ENCODE data around the gene LMF2.

Gene LMF2

GRCh38 chr22:50489363-50490243 is 17.9 kb downstream of the LMF2 start:
- CTCF ChIA-PET = no interaction called here
- POLR2A ChIA-PET = no interaction called here
- DNase-seq (ENCODE audit: extremely low spot score) = no peak

GRCh38 chr22:50488886-50489285 is 18.6 kb downstream of the LMF2 start:
- TF ChIP-seq CTCF (IDR thresholded peaks at IDR 0.05; ENCODE audit: control extremely low read depth, extremely low read depth, low read depth, missing control alignments) = no peak
- ChIA-PET POLR2A (no interaction called here), CTCF (no interaction called here)
- no peak for DNase-seq (ENCODE audit: extremely low spot score)

More at GRCh38 chr22:50489363-50490243, 17.9 kb downstream of the LMF2 start:
- TF ChIP-seq CTCF (IDR thresholded peaks at IDR 0.05; ENCODE audit: control extremely low read depth, extremely low read depth, low read depth, missing control alignments) = no peak

- TF ChIP-seq CTCF (IDR thresholded peaks at IDR 0.05; ENCODE audit: control extremely low read depth, extremely low read depth, low read depth, missing control alignments) = no peak
- POLR2A ChIA-PET = no interaction called here
- DNase-seq (ENCODE audit: extremely low spot score) = no peak
- CTCF ChIA-PET = interaction anchor here (2.8 kb wide), 1 partner anchor 9 kb away, joined by 12 read pairs; no protein-coding TSS in a partner anchor
These were observed 19.4 kb downstream of the LMF2 start for GRCh38 chr22:50488006-50488677.

- POLR2A ChIA-PET = no interaction called here
- CTCF ChIA-PET = interaction anchor here (1.8 to 2.8 kb wide), 2 partner anchors 10 to 17 kb away, joined by 4 to 12 read pairs; no protein-coding TSS in a partner anchor
- no peak for TF ChIP-seq CTCF (IDR thresholded peaks at IDR 0.05; ENCODE audit: control extremely low read depth, extremely low read depth, low read depth, missing control alignments)
- no peak for DNase-seq (ENCODE audit: extremely low spot score)
These were observed 20.1 kb downstream of the LMF2 start for GRCh38 chr22:50487290-50488005.

GRCh38 chr22:50486561-50487289 is 20.8 kb downstream of the LMF2 start, which contains the start of gene MIOX:
Gene MIOX (plus strand): TSS chr22:50486859. CDS start chr22:50486898, 39 bp downstream.
- DNase-seq (ENCODE audit: extremely low spot score) = no peak

More at GRCh38 chr22:50486561-50487289, 20.8 kb downstream of the LMF2 start, which contains the start of gene MIOX:
- no peak for TF ChIP-seq CTCF (IDR thresholded peaks at IDR 0.05; ENCODE audit: control extremely low read depth, extremely low read depth, low read depth, missing control alignments)
- ChIA-PET POLR2A (no interaction called here), CTCF (interaction anchor here (1.0 to 2.8 kb wide), 3 partner anchors 11 to 17 kb away, joined by 3 to 12 read pairs (median 4); no protein-coding TSS in a partner anchor)
